ENCODE measurements around the gene IFNAR1. TPM values are rescaled to one million over a fixed set of nuclear protein-coding genes. Genes with fewer than 3 reads are reported as not detected.

IFNAR1 gene
- polyA plus RNA-seq, 1 donor from 2014 or later: 15.5 TPM

- Histone ChIP-seq H2AFZ (ENCODE audit: low read depth, low read length) (no peak overlapping the region), H3K9ac (ENCODE audit: low read length) (no peak overlapping the region), H3K9me3 (ENCODE audit: low read length) (no peaks in the 10 kb centered on the region), H3K36me3 (ENCODE audit: insufficient read depth, low read length) (no peaks in the 10 kb centered on the region), H3K27me3 (ENCODE audit: insufficient read depth, low read depth, low read length) (no peaks in the 10 kb centered on the region), H3K27ac (ENCODE audit: low read length) (no peak overlapping the region), H3K4me3 (ENCODE audit: low read length) (no peak overlapping the region), H3F3A (ENCODE audit: insufficient read depth, low read length, poor library complexity, severe bottlenecking) (no peaks in the 10 kb centered on the region), H3K9me2 (ENCODE audit: insufficient read depth, low read length) (no peaks in the 10 kb centered on the region), H3K4me2 (ENCODE audit: low read length) (no peak overlapping the region), H4K20me1 (ENCODE audit: insufficient read depth) (no peaks in the 10 kb centered on the region), H3K79me2 (replicated peaks; ENCODE audit: insufficient read depth, low read length) (no peaks in the 10 kb centered on the region)
- TF ChIP-seq POLR2AphosphoS5 (IDR thresholded peaks at IDR 0.05) (no peak), EP300 (conservative IDR thresholded peaks at IDR 0.05; ENCODE audit: poor library complexity, severe bottlenecking) (no peak), CTCF (IDR thresholded peaks at IDR 0.05; ENCODE audit: poor library complexity, severe bottlenecking) (no peak), MXI1 (conservative IDR thresholded peaks at IDR 0.05; ENCODE audit: poor library complexity, severe bottlenecking) (no peak), TAF1 (IDR thresholded peaks at IDR 0.05; ENCODE audit: low read depth) (no peak), EZH2 (IDR thresholded peaks at IDR 0.05; ENCODE audit: borderline replicate concordance, insufficient read depth, low read length, poor library complexity, severe bottlenecking) (no peak), SMC3 (conservative IDR thresholded peaks at IDR 0.05; ENCODE audit: poor library complexity) (no peak)
- TF ChIP-seq, protein P1, sequence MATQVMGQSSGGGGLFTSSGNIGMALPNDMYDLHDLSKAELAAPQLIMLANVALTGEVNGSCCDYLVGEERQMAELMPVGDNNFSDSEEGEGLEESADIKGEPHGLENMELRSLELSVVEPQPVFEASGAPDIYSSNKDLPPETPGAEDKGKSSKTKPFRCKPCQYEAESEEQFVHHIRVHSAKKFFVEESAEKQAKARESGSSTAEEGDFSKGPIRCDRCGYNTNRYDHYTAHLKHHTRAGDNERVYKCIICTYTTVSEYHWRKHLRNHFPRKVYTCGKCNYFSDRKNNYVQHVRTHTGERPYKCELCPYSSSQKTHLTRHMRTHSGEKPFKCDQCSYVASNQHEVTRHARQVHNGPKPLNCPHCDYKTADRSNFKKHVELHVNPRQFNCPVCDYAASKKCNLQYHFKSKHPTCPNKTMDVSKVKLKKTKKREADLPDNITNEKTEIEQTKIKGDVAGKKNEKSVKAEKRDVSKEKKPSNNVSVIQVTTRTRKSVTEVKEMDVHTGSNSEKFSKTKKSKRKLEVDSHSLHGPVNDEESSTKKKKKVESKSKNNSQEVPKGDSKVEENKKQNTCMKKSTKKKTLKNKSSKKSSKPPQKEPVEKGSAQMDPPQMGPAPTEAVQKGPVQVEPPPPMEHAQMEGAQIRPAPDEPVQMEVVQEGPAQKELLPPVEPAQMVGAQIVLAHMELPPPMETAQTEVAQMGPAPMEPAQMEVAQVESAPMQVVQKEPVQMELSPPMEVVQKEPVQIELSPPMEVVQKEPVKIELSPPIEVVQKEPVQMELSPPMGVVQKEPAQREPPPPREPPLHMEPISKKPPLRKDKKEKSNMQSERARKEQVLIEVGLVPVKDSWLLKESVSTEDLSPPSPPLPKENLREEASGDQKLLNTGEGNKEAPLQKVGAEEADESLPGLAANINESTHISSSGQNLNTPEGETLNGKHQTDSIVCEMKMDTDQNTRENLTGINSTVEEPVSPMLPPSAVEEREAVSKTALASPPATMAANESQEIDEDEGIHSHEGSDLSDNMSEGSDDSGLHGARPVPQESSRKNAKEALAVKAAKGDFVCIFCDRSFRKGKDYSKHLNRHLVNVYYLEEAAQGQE (IDR thresholded peaks at IDR 0.05; ENCODE audit: borderline replicate concordance): no peak
Observed at GRCh38 chr21:33394260-33394659, 69.5 kb downstream of the IFNAR1 start.

DNA sequence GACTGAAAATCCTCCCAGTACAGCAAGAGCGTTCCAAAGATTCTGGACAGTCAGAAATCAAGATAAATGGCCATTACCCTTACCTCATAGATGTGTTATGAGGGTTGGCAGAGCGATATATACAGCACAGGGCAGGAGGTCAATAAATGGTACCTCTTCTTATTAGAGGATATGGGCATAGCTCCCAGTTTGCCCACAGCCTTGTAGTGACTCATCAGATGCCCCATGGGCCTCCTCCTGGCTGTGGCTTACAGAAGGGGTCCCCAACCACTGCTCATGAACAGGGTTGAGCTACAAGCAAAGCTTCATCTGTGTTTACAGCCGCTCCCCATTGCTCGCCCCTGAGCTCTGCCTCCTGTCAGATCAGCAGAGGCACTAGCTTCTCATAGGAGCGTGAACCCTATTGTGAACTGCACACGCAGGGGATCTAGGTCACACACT lies 71.1 kb downstream of the IFNAR1 start:
- no peak overlapping the region for H3K4me3 ChIP-seq (ENCODE audit: low read length)
- H4K20me1 ChIP-seq (ENCODE audit: insufficient read depth): no peaks in the 10 kb centered on the region
- no peaks in the 10 kb centered on the region for H3K9me3 ChIP-seq (ENCODE audit: low read length)
- H3K36me3 ChIP-seq (ENCODE audit: insufficient read depth, low read length): no peaks in the 10 kb centered on the region
- TF ChIP-seq RAD21 (conservative IDR thresholded peaks at IDR 0.05) (no peak), SMC3 (conservative IDR thresholded peaks at IDR 0.05; ENCODE audit: poor library complexity) (no peak), CTCF (IDR thresholded peaks at IDR 0.05; ENCODE audit: poor library complexity, severe bottlenecking) (no peak), MXI1 (conservative IDR thresholded peaks at IDR 0.05; ENCODE audit: poor library complexity, severe bottlenecking) (no peak)
- no peaks in the 10 kb centered on the region for H3K9me2 ChIP-seq (ENCODE audit: insufficient read depth, low read length)
- no peak overlapping the region for H3K27ac ChIP-seq (ENCODE audit: low read length)
- no peaks in the 10 kb centered on the region for H3F3A ChIP-seq (ENCODE audit: insufficient read depth, low read length, poor library complexity, severe bottlenecking)
- H3K27me3 ChIP-seq (ENCODE audit: insufficient read depth, low read depth, low read length): no peaks in the 10 kb centered on the region
- H2AFZ ChIP-seq (ENCODE audit: low read depth, low read length): no peak overlapping the region
- H3K4me2 ChIP-seq (ENCODE audit: low read length): no peak overlapping the region
- no peaks in the 10 kb centered on the region for H3K79me2 ChIP-seq (replicated peaks; ENCODE audit: insufficient read depth, low read length)
- H3K9ac ChIP-seq (ENCODE audit: low read length): no peak overlapping the region
